Neural progenitor cell (in vitro differentiated cells): Measurements from ENCODE around the gene MCCD1.

Source experiments
- EZH2phosphoT487 ChIP-seq: fragments of 200-600 bp; sonication (generic); IDR thresholded peaks from 2 replicates; pipeline ENCODE4 v1.6.1; 2017; ENCODE audit warnings: antibody characterized with exemption
- TF ChIP-seq, protein P1 (sequence below): fragments of 200-600 bp; sonication (generic); IDR thresholded peaks from 2 replicates; pipeline ENCODE4 v1.5.1; 2017; ENCODE audit warnings: antibody characterized with exemption, mild to moderate bottlenecking

DNA sequence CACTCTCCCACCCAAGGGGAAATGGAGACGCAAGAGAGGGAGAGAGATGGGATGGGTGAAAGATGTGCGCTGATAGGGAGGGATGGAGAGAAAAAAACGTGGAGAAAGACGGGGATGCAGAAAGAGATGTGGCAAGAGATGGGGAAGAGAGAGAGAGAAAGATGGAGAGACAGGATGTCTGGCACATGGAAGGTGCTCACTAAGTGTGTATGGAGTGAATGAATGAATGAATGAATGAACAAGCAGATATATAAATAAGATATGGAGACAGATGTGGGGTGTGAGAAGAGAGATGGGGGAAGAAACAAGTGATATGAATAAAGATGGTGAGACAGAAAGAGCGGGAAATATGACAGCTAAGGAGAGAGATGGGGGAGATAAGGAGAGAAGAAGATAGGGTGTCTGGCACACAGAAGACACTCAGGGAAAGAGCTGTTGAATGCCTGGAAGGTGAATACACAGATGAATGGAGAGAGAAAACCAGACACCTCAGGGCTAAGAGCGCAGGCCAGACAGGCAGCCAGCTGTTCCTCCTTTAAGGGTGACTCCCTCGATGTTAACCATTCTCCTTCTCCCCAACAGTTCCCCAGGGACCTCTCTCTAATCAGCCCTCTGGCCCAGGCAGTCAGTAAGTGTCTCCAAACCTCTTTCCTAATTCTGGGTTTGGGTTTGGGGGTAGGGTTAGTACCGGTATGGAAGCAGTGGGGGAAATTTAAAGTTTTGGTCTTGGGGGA, 47.4 kb downstream of the MCCD1 start:
- TF ChIP-seq, protein P1, sequence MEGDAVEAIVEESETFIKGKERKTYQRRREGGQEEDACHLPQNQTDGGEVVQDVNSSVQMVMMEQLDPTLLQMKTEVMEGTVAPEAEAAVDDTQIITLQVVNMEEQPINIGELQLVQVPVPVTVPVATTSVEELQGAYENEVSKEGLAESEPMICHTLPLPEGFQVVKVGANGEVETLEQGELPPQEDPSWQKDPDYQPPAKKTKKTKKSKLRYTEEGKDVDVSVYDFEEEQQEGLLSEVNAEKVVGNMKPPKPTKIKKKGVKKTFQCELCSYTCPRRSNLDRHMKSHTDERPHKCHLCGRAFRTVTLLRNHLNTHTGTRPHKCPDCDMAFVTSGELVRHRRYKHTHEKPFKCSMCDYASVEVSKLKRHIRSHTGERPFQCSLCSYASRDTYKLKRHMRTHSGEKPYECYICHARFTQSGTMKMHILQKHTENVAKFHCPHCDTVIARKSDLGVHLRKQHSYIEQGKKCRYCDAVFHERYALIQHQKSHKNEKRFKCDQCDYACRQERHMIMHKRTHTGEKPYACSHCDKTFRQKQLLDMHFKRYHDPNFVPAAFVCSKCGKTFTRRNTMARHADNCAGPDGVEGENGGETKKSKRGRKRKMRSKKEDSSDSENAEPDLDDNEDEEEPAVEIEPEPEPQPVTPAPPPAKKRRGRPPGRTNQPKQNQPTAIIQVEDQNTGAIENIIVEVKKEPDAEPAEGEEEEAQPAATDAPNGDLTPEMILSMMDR = no peak
- no peak for TF ChIP-seq EZH2phosphoT487
